GM12878 (cell line): Measurements from ENCODE around the gene ANKRD13B. TPM values are rescaled to one million over a fixed set of nuclear protein-coding genes. Genes with fewer than 3 reads are reported as not detected.

Experiments used
- ATAC-seq: fragments of 200-7000 bp; cut with Tn5 transposase; 3 replicates; pipeline ENCODE4 v1.9.1; 2020; ENCODE audit warnings: mild to moderate bottlenecking, moderate library complexity
- BruUV-seq: library from RNA; stranded (reverse); fragments of 400-500 nt; replicated peaks from 2 replicates; lab custom pipeline; 2021; lab: Mats Ljungman, UMichigan
- CTCF ChIA-PET: fragments of 300-600 bp; sonication (Branson Sonifier 250); formaldehyde crosslinking; extraction: SDS; loops from one replicate; lab custom pipeline; 2021; ENCODE audit warnings: inconsistent platforms; lab: Yijun Ruan, JAX
- POLR2A ChIA-PET: fragments of 350-600 bp; formaldehyde crosslinking; extraction: SDS; loops from one replicate; lab custom pipeline; 2021; ENCODE audit warnings: inconsistent platforms; lab: Charles Lee
- RAD21 ChIA-PET: fragments of 300-600 bp; sonication (Branson Sonifier 250); formaldehyde crosslinking; loops from one replicate; lab custom pipeline; 2023; ENCODE audit warnings: antibody characterized with exemption; ENCODE audit not compliant: unreplicated experiment; lab: Charles Lee
- SMC1A ChIA-PET: fragments of 300-600 bp; sonication (Branson Sonifier 250); formaldehyde crosslinking; loops from one replicate; lab custom pipeline; 2023; ENCODE audit not compliant: unreplicated experiment, uncharacterized antibody; lab: Charles Lee
- DNase-seq: peaks from one replicate; pipeline ENCODE4 v3.0.0-alpha.2; 2011; ENCODE audit warnings: low read depth, low spot score
- FAIRE-seq: peaks from 3 replicates; lab custom pipeline; 2011; peaks lifted over from hg19 to GRCh38; lab: Jason Lieb, UNC
- H2AFZ ChIP-seq: 2 replicates; pipeline ENCODE4 v1.6.0; 2011; ENCODE audit warnings: low read depth, low read length, control low read depth; ENCODE audit not compliant: control insufficient read depth
- H3K27ac ChIP-seq: 2 replicates; pipeline ENCODE4 v1.5.1; 2011; ENCODE audit warnings: control low read depth; ENCODE audit not compliant: control insufficient read depth, insufficient read depth
- H3K27me3 ChIP-seq, 2 experiments: replicated peaks in 1 of 2; 2 replicates each; pipeline versions ENCODE4 v1.6.0 to v1.6.1; 2011; ENCODE audit warnings: low read length in 1 of 2; ENCODE audit not compliant: control insufficient read depth in 2 of 2, insufficient read depth in 2 of 2
- H3K36me3 ChIP-seq, 2 experiments: 2 replicates each; pipeline ENCODE4 v1.5.1; 2011; ENCODE audit warnings: low read length in 1 of 2; ENCODE audit not compliant: control insufficient read depth in 2 of 2, insufficient read depth in 2 of 2
- H3K4me1 ChIP-seq: 2 replicates; pipeline ENCODE4 v1.6.1; 2011; ENCODE audit warnings: mild to moderate bottlenecking, low read length, moderate library complexity, mixed read lengths; ENCODE audit not compliant: control insufficient read depth, insufficient read depth
- H3K4me2 ChIP-seq: 2 replicates; pipeline ENCODE4 v1.6.0; 2011; ENCODE audit warnings: control low read depth; ENCODE audit not compliant: control insufficient read depth, insufficient read depth
- H3K4me3 ChIP-seq: fragments of 200-600 bp; sonication (generic); 2 replicates; pipeline ENCODE4 v1.5.1; 2016
- H3K79me2 ChIP-seq: 2 replicates; pipeline ENCODE4 v1.6.0; 2011; ENCODE audit warnings: low read length; ENCODE audit not compliant: control insufficient read depth, insufficient read depth
- H3K9ac ChIP-seq: 2 replicates; pipeline ENCODE4 v1.8.0; 2011; ENCODE audit warnings: low read length, control low read depth, mixed read lengths; ENCODE audit not compliant: control insufficient read depth, insufficient read depth
- H3K9me3 ChIP-seq: replicated peaks from 3 replicates; pipeline ENCODE4 v1.5.1; 2011; ENCODE audit warnings: mild to moderate bottlenecking, low read length; ENCODE audit not compliant: control insufficient read depth, insufficient read depth
- H4K20me1 ChIP-seq: 2 replicates; pipeline ENCODE4 v1.6.0; 2011; ENCODE audit not compliant: control insufficient read depth, insufficient read depth
- ASH2L ChIP-seq: fragments of 300-600, 200-600 bp; sonication (generic); IDR thresholded peaks from 2 replicates; pipeline ENCODE4 v1.6.1; 2017; ENCODE audit warnings: low read depth, mild to moderate bottlenecking, borderline replicate concordance
- BHLHE40 ChIP-seq, 2 experiments: fragments of 450-650 bp in 1 of 2; IDR thresholded peaks; 2 replicates each; pipeline ENCODE4 v1.6.1; 2011 to 2017; ENCODE audit warnings: low read depth in 2 of 2, borderline replicate concordance in 1 of 2, improper control_type of control experiment in 1 of 2, low read length in 1 of 2, mild to moderate bottlenecking in 1 of 2
- CHD4 ChIP-seq: fragments of 200-600 bp; sonication (generic); IDR thresholded peaks from 2 replicates; pipeline ENCODE4 v1.6.1; 2016; ENCODE audit warnings: mild to moderate bottlenecking
- GABPA ChIP-seq: IDR thresholded peaks from 2 replicates; pipeline ENCODE4 v1.6.1; 2014; ENCODE audit warnings: antibody characterized with exemption, low read depth, mild to moderate bottlenecking, inconsistent platforms
- GATAD2B ChIP-seq: fragments of 450-650 bp; conservative IDR thresholded peaks from 2 replicates; pipeline ENCODE4 v1.6.1; 2017; ENCODE audit warnings: low read depth, mild to moderate bottlenecking, moderate library complexity
- IKZF2 ChIP-seq, 2 experiments: fragments of 450-650 bp; IDR thresholded peaks; 2 replicates each; pipeline ENCODE4 v1.6.1; 2017; ENCODE audit warnings: mild to moderate bottlenecking in 2 of 2, moderate library complexity in 2 of 2
- JUNB ChIP-seq: IDR thresholded peaks from 2 replicates; pipeline ENCODE4 v1.6.1; 2016; ENCODE audit warnings: antibody characterized with exemption, mild to moderate bottlenecking
- JUND ChIP-seq: IDR thresholded peaks from 2 replicates; pipeline ENCODE4 v1.6.1; 2012; ENCODE audit warnings: low read depth, mild to moderate bottlenecking, low read length, improper control_type of control experiment, moderate library complexity
- KLF5 ChIP-seq: fragments of 450-650 bp; IDR thresholded peaks from 2 replicates; pipeline ENCODE4 v1.6.1; 2014; ENCODE audit warnings: mild to moderate bottlenecking; ENCODE audit not compliant: partially characterized antibody
- MEF2B ChIP-seq: fragments of 450-650 bp; IDR thresholded peaks from 2 replicates; pipeline ENCODE4 v1.6.1; 2018; ENCODE audit warnings: mild to moderate bottlenecking, moderate library complexity; ENCODE audit not compliant: partially characterized antibody, poor library complexity, severe bottlenecking
- NRF1 ChIP-seq: conservative IDR thresholded peaks from 2 replicates; pipeline ENCODE4 v1.6.1; 2011; ENCODE audit warnings: mild to moderate bottlenecking, low read depth, low read length, improper control_type of control experiment
- RFX5 ChIP-seq: IDR thresholded peaks from 2 replicates; pipeline ENCODE4 v1.6.1; 2011; ENCODE audit warnings: low read depth, low read length, improper control_type of control experiment
- SMAD1 ChIP-seq: fragments of 450-650 bp; IDR thresholded peaks from 2 replicates; pipeline ENCODE4 v1.6.1; 2018; ENCODE audit warnings: mild to moderate bottlenecking, low read depth; ENCODE audit not compliant: partially characterized antibody
- SREBF1 ChIP-seq: IDR thresholded peaks from 2 replicates; pipeline ENCODE4 v1.6.1; 2012; ENCODE audit warnings: mild to moderate bottlenecking, low read length
- STAT3 ChIP-seq: IDR thresholded peaks from 2 replicates; pipeline ENCODE4 v1.6.1; 2011; ENCODE audit warnings: low read depth, low read length, improper control_type of control experiment
- in situ Hi-C: fragments of 300-500 bp; cut with MboI; formaldehyde crosslinking; loops from 9 replicates; pipeline ENCODE4 v1.14.3; 2018; ENCODE audit warnings: mixed read lengths
- intact Hi-C: fragments of 100-400 bp; cut with micrococcal nuclease; formaldehyde crosslinking; loops from one replicate; pipeline ENCODE4 v1.14.2; 2022; ENCODE audit not compliant: unreplicated experiment
- polyA plus RNA-seq, 11 experiments: library from polyadenylated mRNA; depleted of rRNA in 4 of 11; unstranded in 6 of 11; stranded (reverse) in 5 of 11; fragments of >200 nt; fragmentation: Nextera tagmentation in 4 of 11; fragmentation: Illumina TruSeq in 1 of 11; extraction: Ambion mirVana in 4 of 11; extraction: Trizol in 1 of 11; gene quantifications; 1 replicate in 1 of 11; 2 replicates in 10 of 11; pipeline versions ENCODE4 v1.2.1 to v1.2.3, GENCODE V29; 2011 to 2016; ENCODE audit warnings: inconsistent platforms in 2 of 11, missing spikeins in 2 of 11, low read depth in 1 of 11
- total RNA-seq, 4 experiments: library from RNA; depleted of rRNA in 3 of 4; stranded (reverse); fragments of >200 nt in 3 of 4; fragmentation: Illumina TruSeq in 1 of 4; extraction: Trizol in 1 of 4; gene quantifications; 2 replicates each; pipeline versions ENCODE4 v1.2.1 to v1.2.3, GENCODE V29; 2013 to 2021

Gene ANKRD13B
- total and polyA plus RNA-seq, 10 of the 15 experiments (the other 5 are each of a cell fraction or from before 2014, with no cell fraction given): 0.18 to 15.0 (median 2.8) TPM

DNA sequence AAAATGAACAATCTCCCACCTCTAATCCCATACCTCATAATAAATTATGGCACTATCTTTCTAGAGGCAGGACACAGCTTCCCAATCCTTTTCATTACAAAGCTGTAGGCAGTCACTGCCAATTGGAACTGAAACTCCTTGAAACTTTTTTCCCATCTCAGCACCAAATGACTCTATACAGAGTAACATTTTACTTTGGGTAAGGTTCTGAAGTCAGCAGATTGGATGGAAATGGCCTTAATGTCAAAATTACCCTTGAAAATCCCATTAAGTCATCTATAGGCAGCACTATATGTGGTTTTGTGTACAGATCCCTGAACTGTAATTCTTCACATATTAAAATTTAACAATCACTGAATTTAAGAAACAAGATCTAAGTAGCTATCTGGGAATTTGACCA lies 60.0 kb downstream of the ANKRD13B start:
- BruUV-seq: no TSS peak
- H3K4me1 ChIP-seq: no peaks in the 10 kb centered on the region
- H3K9me3 ChIP-seq: no peaks in the 10 kb centered on the region
- ChIA-PET POLR2A (interaction anchor here (1.4 kb wide), 1 partner anchor 52 kb away, joined by 3 read pairs; no protein-coding TSS in a partner anchor), RAD21 (interaction anchor here (1.0 to 2.3 kb wide), 3 partner anchors 30 to 126 kb away, joined by 3 to 7 read pairs (median 3); no protein-coding TSS in a partner anchor), CTCF (interaction anchor here (1.4 to 2.8 kb wide), 4 partner anchors 12 to 126 kb away, joined by 5 to 17 read pairs (median 9); no protein-coding TSS in a partner anchor), SMC1A (interaction anchor here (0.6 to 3.1 kb wide), 8 partner anchors 10 to 239 kb away, joined by 3 to 12 read pairs (median 6); no protein-coding TSS in a partner anchor)
- H3K36me3 ChIP-seq: peaks cover 1 to 9% of the 10 kb centered on the region in 2 experiments
- ATAC-seq: no peak
- no peaks in the 10 kb centered on the region for H3K79me2 ChIP-seq
- no peak overlapping the region for H3K4me2 ChIP-seq
- H2AFZ ChIP-seq: no peak overlapping the region
- TF ChIP-seq STAT3 (no peak), GABPA (no peak), BHLHE40 (IDR thresholded peaks at IDR 0.05; ENCODE audit: borderline replicate concordance in 1 of 2, low read depth in 2 of 2, low read length in 1 of 2) (no peak), RFX5 (no peak), GATAD2B (no peak), ASH2L (no peak), SREBF1 (no peak), IKZF2 (IDR thresholded peaks at IDR 0.05) (no peak), CHD4 (no peak), SMAD1 (no peak), NRF1 (no peak), MEF2B (no peak), JUND (no peak), KLF5 (no peak), JUNB (no peak)
- no peak overlapping the region for H3K27ac ChIP-seq
- no peaks in the 10 kb centered on the region for H4K20me1 ChIP-seq
- in situ Hi-C loops: no loop called here
- FAIRE-seq: no peak
- intact Hi-C loops: no loop called here
- DNase-seq: no peak
- H3K9ac ChIP-seq: no peak overlapping the region
- no peak overlapping the region for H3K4me3 ChIP-seq
- no peaks in the 10 kb centered on the region for H3K27me3 ChIP-seq
